Right lobe of liver (tissue), 4 donors: Measurements from ENCODE around the gene AK2.

ENCODE experiments used
- CTCF ChIP-seq, 4 donors: fragments of 200-600 bp in 3 of 4; fragments of 450-650 bp in 1 of 4; IDR thresholded peaks; one replicate each; pipeline versions ENCODE4 v1.5.1 to v1.8.0; 2016 to 2022; ENCODE audit warnings: antibody characterized with exemption in 4 of 4, mild to moderate bottlenecking in 2 of 4
- POLR2A ChIP-seq: fragments of 450-650 bp; IDR thresholded peaks from one replicate; pipeline ENCODE4 v1.6.1; 2017; ENCODE audit warnings: antibody characterized with exemption, mild to moderate bottlenecking
- donor health status: DM: no; HTN: no; CAD: no.
- donor health status: DM: no; HTN: no; CAD: no.
- donor health status: DM: no; HTN: yes; CAD: no.

GRCh38 chr1:32984455-32985171, 52.1 kb downstream of the AK2 start:
- TF ChIP-seq CTCF (IDR thresholded peaks at IDR 0.05) (no peak), POLR2A (no peak)
